SU-DHL-6 (cell line): ENCODE measurements around the gene VPS35.

Source experiments
- CTCF ChIP-seq: fragments of 200-600 bp; sonication (generic); IDR thresholded peaks from one replicate; pipeline ENCODE4 v1.5.1; 2017; ENCODE audit warnings: antibody characterized with exemption, mild to moderate bottlenecking, low read length, moderate library complexity; ENCODE audit not compliant: insufficient read depth, poor library complexity, severe bottlenecking
- EZH2phosphoT487 ChIP-seq: fragments of 200-600 bp; sonication (generic), shearing (Covaris generic); conservative IDR thresholded peaks from 2 replicates; pipeline ENCODE4 v1.6.1; 2018; ENCODE audit warnings: mild to moderate bottlenecking, antibody characterized with exemption, low read length, moderate library complexity, mixed read lengths

GRCh38 chr16:46612121-46612520 is 76.9 kb downstream of the VPS35 start:
- no peak for TF ChIP-seq CTCF
- no peak for TF ChIP-seq EZH2phosphoT487
